ENCODE results near the gene TESMIN. TPM values are rescaled to one million over a fixed set of nuclear protein-coding genes. Genes with fewer than 3 reads are reported as not detected.

Gene TESMIN
- total RNA-seq, 1 experiment from 2014 or later = 9.7 TPM

GRCh38 chr11:68792400-68792966 lies 41.2 kb upstream of the TESMIN start:
- peak; percentile 2 for DNase-seq (ENCODE audit: unreplicated experiment)
- H3K4me1 Mint-ChIP-seq (ENCODE audit: insufficient read depth, unreplicated experiment) = no peaks in the 10 kb centered on the region
- CTCF ChIA-PET = interaction anchor here (0.6 kb wide), 1 partner anchor 19 kb away, joined by 4 read pairs; no protein-coding TSS in a partner anchor
- no peak for TF ChIP-seq CTCF (IDR thresholded peaks at IDR 0.05; ENCODE audit: unreplicated experiment)
- no peak overlapping the region for H3K4me3 Mint-ChIP-seq (ENCODE audit: unreplicated experiment)
- H3K9me3 Mint-ChIP-seq (ENCODE audit: unreplicated experiment) = no peaks in the 10 kb centered on the region
- BruUV-seq (replicated peaks) = no TSS peak
- intact Hi-C loops (cut with micrococcal nuclease) = no loop called here
- H3K36me3 Mint-ChIP-seq (ENCODE audit: insufficient read depth, unreplicated experiment) = peaks cover 49% of the 10 kb centered on the region
- POLR2A ChIA-PET = interaction anchor here (0.5 kb wide), 1 partner anchor 25 kb away, joined by 3 read pairs; no protein-coding TSS in a partner anchor
- H3K27me3 Mint-ChIP-seq (ENCODE audit: insufficient read depth, unreplicated experiment) = no peaks in the 10 kb centered on the region
- no peak overlapping the region for H3K27ac Mint-ChIP-seq (ENCODE audit: low read depth, unreplicated experiment)

GRCh38 chr11:68784653-68785052 lies 33.3 kb upstream of the TESMIN start:
- ChIA-PET CTCF (no interaction called here), POLR2A (no interaction called here)
- BruUV-seq (replicated peaks) = no TSS peak
- Mint-ChIP-seq H3K27me3 (ENCODE audit: insufficient read depth, unreplicated experiment) (no peaks in the 10 kb centered on the region), H3K9me3 (ENCODE audit: unreplicated experiment) (no peaks in the 10 kb centered on the region), H3K36me3 (ENCODE audit: insufficient read depth, unreplicated experiment) (peaks cover 28% of the 10 kb centered on the region), H3K4me1 (ENCODE audit: insufficient read depth, unreplicated experiment) (no peaks in the 10 kb centered on the region), H3K4me3 (ENCODE audit: unreplicated experiment) (no peak overlapping the region), H3K27ac (ENCODE audit: low read depth, unreplicated experiment) (no peak overlapping the region)
- no peak for DNase-seq (ENCODE audit: unreplicated experiment)
- intact Hi-C loops (cut with micrococcal nuclease) = no loop called here
- no peak for TF ChIP-seq CTCF (IDR thresholded peaks at IDR 0.05; ENCODE audit: unreplicated experiment)

- Mint-ChIP-seq H3K27me3 (ENCODE audit: insufficient read depth, unreplicated experiment) (no peaks in the 10 kb centered on the region), H3K9me3 (ENCODE audit: unreplicated experiment) (no peaks in the 10 kb centered on the region), H3K4me1 (ENCODE audit: insufficient read depth, unreplicated experiment) (no peaks in the 10 kb centered on the region), H3K4me3 (ENCODE audit: unreplicated experiment) (no peak overlapping the region), H3K36me3 (ENCODE audit: insufficient read depth, unreplicated experiment) (peaks cover 42% of the 10 kb centered on the region), H3K27ac (ENCODE audit: low read depth, unreplicated experiment) (no peak overlapping the region)
- DNase-seq (ENCODE audit: unreplicated experiment) = no peak
- no TSS peak for BruUV-seq (replicated peaks)
- intact Hi-C loops (cut with micrococcal nuclease) = no loop called here
- ChIA-PET CTCF (interaction anchor here (0.9 kb wide), 1 partner anchor 12 kb away, joined by 4 read pairs; no protein-coding TSS in a partner anchor), POLR2A (no interaction called here)
- no peak for TF ChIP-seq CTCF (IDR thresholded peaks at IDR 0.05; ENCODE audit: unreplicated experiment)
These were observed 32.0 kb upstream of the TESMIN start for GRCh38 chr11:68783216-68783821.

GRCh38 chr11:68782711-68783110 lies 31.4 kb upstream of the TESMIN start:
- BruUV-seq (replicated peaks) = no TSS peak
- Mint-ChIP-seq H3K4me1 (ENCODE audit: insufficient read depth, unreplicated experiment) (no peaks in the 10 kb centered on the region), H3K4me3 (ENCODE audit: unreplicated experiment) (no peak overlapping the region), H3K27ac (ENCODE audit: low read depth, unreplicated experiment) (no peak overlapping the region), H3K9me3 (ENCODE audit: unreplicated experiment) (no peaks in the 10 kb centered on the region), H3K27me3 (ENCODE audit: insufficient read depth, unreplicated experiment) (no peaks in the 10 kb centered on the region), H3K36me3 (ENCODE audit: insufficient read depth, unreplicated experiment) (peaks cover 47% of the 10 kb centered on the region)
- ChIA-PET POLR2A (no interaction called here), CTCF (no interaction called here)
- no peak for DNase-seq (ENCODE audit: unreplicated experiment)
- intact Hi-C loops (cut with micrococcal nuclease) = no loop called here
- TF ChIP-seq CTCF (IDR thresholded peaks at IDR 0.05; ENCODE audit: unreplicated experiment) = no peak
